Measurements from ENCODE around the gene CRYZ. TPM values are rescaled to one million over a fixed set of nuclear protein-coding genes. Genes with fewer than 3 reads are reported as not detected.
A peak's percentile ranks its signal among the peaks of the same experiment; 100 is the strongest.
"Not testable (repeated sequence)": the region's sequence is repeated elsewhere in the genome, so short reads cannot be mapped to it uniquely, and the experiment has no call there.

The CRYZ gene
- total RNA-seq, 1 donor from 2014 or later = not detected

GRCh38 chr1:74753104-74753503 lies 20.3 kb upstream of the CRYZ start:
- DNase-seq (ENCODE audit: low spot score) = peak; percentile 30
- Mint-ChIP-seq H3K4me1 (peaks cover 5% of the 10 kb centered on the region), H3K4me3 (no peak overlapping the region), H3K36me3 (peaks cover 14% of the 10 kb centered on the region), H3K9me3 (peaks cover 15% of the 10 kb centered on the region), H3K27me3 (ENCODE audit: insufficient read depth, low read depth) (no peaks in the 10 kb centered on the region), H3K27ac (no peak overlapping the region)
- H3K27me3 ChIP-seq = no peaks in the 10 kb centered on the region
- H3K9me3 ChIP-seq (ENCODE audit: low read depth) = no peaks in the 10 kb centered on the region
- no peak overlapping the region for H3K4me3 ChIP-seq
- H3K9ac ChIP-seq = no peak overlapping the region
- no peak for TF ChIP-seq CTCF (IDR thresholded peaks at IDR 0.05)
- no peak for TF ChIP-seq EZH2phosphoT487 (IDR thresholded peaks at IDR 0.05)
- TF ChIP-seq EZH2 (IDR thresholded peaks at IDR 0.05) = no peak
- no peaks in the 10 kb centered on the region for H3K36me3 ChIP-seq
- H3K4me1 ChIP-seq = peaks cover 11% of the 10 kb centered on the region
- H3K4me2 ChIP-seq = no peak overlapping the region
- H3F3A ChIP-seq (ENCODE audit: low read depth) = no peaks in the 10 kb centered on the region
- no peaks in the 10 kb centered on the region for H3K79me2 ChIP-seq (ENCODE audit: low read depth)
- H3K27ac ChIP-seq = peak overlapping the region; percentile 37
- no peaks in the 10 kb centered on the region for H4K20me1 ChIP-seq (ENCODE audit: low read depth)
- H2AFZ ChIP-seq (replicated peaks) = no peak overlapping the region

GRCh38 chr1:74748960-74749359 lies 16.1 kb upstream of the CRYZ start:
- TF ChIP-seq EZH2 (IDR thresholded peaks at IDR 0.05) (no peak), EZH2phosphoT487 (IDR thresholded peaks at IDR 0.05) (no peak), CTCF (IDR thresholded peaks at IDR 0.05) (no peak)
- no peaks in the 10 kb centered on the region for H3K79me2 ChIP-seq (ENCODE audit: low read depth)
- H3K4me1 Mint-ChIP-seq = peaks cover 5% of the 10 kb centered on the region
- H3K36me3 ChIP-seq = no peaks in the 10 kb centered on the region
- H3K36me3 Mint-ChIP-seq = peaks cover 11% of the 10 kb centered on the region
- H3K27ac ChIP-seq = no peak overlapping the region
- H3K4me1 ChIP-seq = peaks cover 11% of the 10 kb centered on the region
- no peak overlapping the region for H3K27ac Mint-ChIP-seq
- H3F3A ChIP-seq (ENCODE audit: low read depth) = no peaks in the 10 kb centered on the region
- no peak overlapping the region for H2AFZ ChIP-seq (replicated peaks)
- no peaks in the 10 kb centered on the region for H4K20me1 ChIP-seq (ENCODE audit: low read depth)
- no peak overlapping the region for H3K9ac ChIP-seq
- peaks cover 1% of the 10 kb centered on the region for H3K27me3 Mint-ChIP-seq (ENCODE audit: insufficient read depth, low read depth)
- no peaks in the 10 kb centered on the region for H3K27me3 ChIP-seq
- no peak overlapping the region for H3K4me3 ChIP-seq
- H3K4me3 Mint-ChIP-seq = no peak overlapping the region
- no peak for DNase-seq (ENCODE audit: low spot score)
- no peaks in the 10 kb centered on the region for H3K9me3 ChIP-seq (ENCODE audit: low read depth)
- H3K4me2 ChIP-seq = no peak overlapping the region
- H3K9me3 Mint-ChIP-seq = peaks cover 5% of the 10 kb centered on the region

- not testable (repeated sequence) for H2AFZ ChIP-seq (replicated peaks); H3K27ac ChIP-seq; H3K4me1 Mint-ChIP-seq; H3K27me3 Mint-ChIP-seq (ENCODE audit: insufficient read depth, low read depth); H3K9ac ChIP-seq; H3K27ac Mint-ChIP-seq; H3K36me3 ChIP-seq; DNase-seq (ENCODE audit: low spot score); H3K4me3 ChIP-seq; H3K4me1 ChIP-seq; H3K27me3 ChIP-seq; H4K20me1 ChIP-seq (ENCODE audit: low read depth); H3K4me2 ChIP-seq; H3F3A ChIP-seq (ENCODE audit: low read depth); H3K4me3 Mint-ChIP-seq; H3K9me3 Mint-ChIP-seq; H3K79me2 ChIP-seq (ENCODE audit: low read depth); H3K9me3 ChIP-seq (ENCODE audit: low read depth)
- peaks cover 20% of the 10 kb centered on the region for H3K36me3 Mint-ChIP-seq
Measured at GRCh38 chr1:74745247-74745646, 12.4 kb upstream of the CRYZ start.

DNA sequence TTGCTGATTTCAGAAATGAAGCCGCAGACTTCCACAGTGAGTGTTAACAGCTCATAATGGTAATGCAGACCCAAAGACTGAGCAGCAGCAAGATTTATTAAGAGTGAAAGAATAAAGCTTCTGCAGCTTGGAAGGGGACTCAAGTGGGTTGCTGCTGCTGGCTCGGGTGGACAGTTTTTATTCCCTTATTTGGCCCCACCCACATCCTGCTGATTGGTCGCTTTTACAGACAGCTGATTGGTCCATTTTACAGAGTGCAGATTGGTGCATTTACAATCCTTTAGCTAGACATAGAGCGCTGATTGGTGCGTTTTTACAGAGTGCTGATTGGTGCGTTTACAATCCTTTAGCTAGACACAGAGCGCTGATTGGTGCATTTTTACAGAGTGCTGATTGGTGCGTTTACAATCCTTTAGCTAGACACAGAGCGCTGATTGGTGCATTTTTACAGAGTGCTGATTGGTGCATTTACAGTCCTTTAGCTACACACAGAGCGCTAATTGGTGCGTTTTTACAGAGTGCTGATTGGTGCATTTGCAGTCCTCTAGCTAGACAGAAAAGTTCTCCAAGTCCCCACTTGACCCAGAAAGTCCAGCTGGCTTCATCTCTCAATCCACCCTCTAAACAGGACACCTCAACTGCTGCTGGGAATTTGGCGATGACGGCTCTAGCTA lies 7.6 kb upstream of the CRYZ start:
- not testable (repeated sequence) for H3K4me1 ChIP-seq; H3K4me3 ChIP-seq; H3K4me2 ChIP-seq; H4K20me1 ChIP-seq (ENCODE audit: low read depth); H3K4me3 Mint-ChIP-seq; H3K4me1 Mint-ChIP-seq; H3K79me2 ChIP-seq (ENCODE audit: low read depth); H3K36me3 ChIP-seq; H3K9ac ChIP-seq; H3K27me3 ChIP-seq; H3K9me3 ChIP-seq (ENCODE audit: low read depth); H3K27ac ChIP-seq; H2AFZ ChIP-seq (replicated peaks); H3K9me3 Mint-ChIP-seq; H3F3A ChIP-seq (ENCODE audit: low read depth); H3K27me3 Mint-ChIP-seq (ENCODE audit: insufficient read depth, low read depth); DNase-seq (ENCODE audit: low spot score); H3K27ac Mint-ChIP-seq
- peaks cover 19% of the 10 kb centered on the region for H3K36me3 Mint-ChIP-seq

All from neural progenitor cell (in vitro differentiated cells).